GM10248 (cell line): ENCODE data around the gene HERPUD1.

Source experiments
- CTCF ChIA-PET: fragments of 300-600 bp; sonication (Branson Sonifier 250); formaldehyde crosslinking; extraction: SDS; loops from one replicate; lab custom pipeline; 2021; ENCODE audit warnings: antibody characterized with exemption; lab: Yijun Ruan, JAX
- POLR2A ChIA-PET: fragments of 350-650 bp; sonication (Branson Sonifier 250); formaldehyde crosslinking; extraction: SDS; loops from one replicate; lab custom pipeline; 2020; ENCODE audit warnings: antibody characterized with exemption; lab: Yijun Ruan, JAX
- DNase-seq: peaks from one replicate; pipeline ENCODE4 v3.0.0; 2012; ENCODE audit errors: extremely low spot score
- CTCF ChIP-seq: IDR thresholded peaks from 2 replicates; pipeline ENCODE4 v1.5.1; 2012; ENCODE audit warnings: mild to moderate bottlenecking, low read depth; ENCODE audit errors: extremely low read depth, missing control alignments, control extremely low read depth

Gene HERPUD1

GRCh38 chr16:56977823-56978430, 46.0 kb downstream of the HERPUD1 start:
- TF ChIP-seq CTCF: no peak
- DNase-seq: no peak
- POLR2A ChIA-PET: no interaction called here
- CTCF ChIA-PET: interaction anchor here (0.9 to 20.3 kb wide), 7 partner anchors 8 to 197 kb away, joined by 3 to 376 read pairs (median 3); partner anchors contain the start of gene CETP

- TF ChIP-seq CTCF: no peak
- ChIA-PET POLR2A (no interaction called here), CTCF (interaction anchor here (20.3 kb wide), 1 partner anchor 13 kb away, joined by 376 read pairs; the partner anchor contains the start of gene CETP)
- DNase-seq: no peak
These were observed 48.2 kb downstream of the HERPUD1 start for GRCh38 chr16:56980201-56980535.

- CTCF ChIA-PET: interaction anchor here (1.0 to 20.3 kb wide), 4 partner anchors 14 to 113 kb away, joined by 3 to 376 read pairs (median 7); partner anchors contain the start of gene CETP
- POLR2A ChIA-PET: no interaction called here
- no peak for TF ChIP-seq CTCF
- no peak for DNase-seq
These were observed 49.1 kb downstream of the HERPUD1 start for GRCh38 chr16:56980792-56981724.

GRCh38 chr16:56981729-56982271, 49.9 kb downstream of the HERPUD1 start:
- no peak for TF ChIP-seq CTCF
- no peak for DNase-seq
- CTCF ChIA-PET: interaction anchor here (1.0 to 20.3 kb wide), 7 partner anchors 13 to 114 kb away, joined by 3 to 376 read pairs (median 4); partner anchors contain the start of gene CETP
- POLR2A ChIA-PET: interaction anchor here (1.1 kb wide), 1 partner anchor 11 kb away, joined by 4 read pairs; no protein-coding TSS in a partner anchor

GRCh38 chr16:56982695-56983094, 50.8 kb downstream of the HERPUD1 start:
- CTCF ChIA-PET: interaction anchor here (1.0 to 20.3 kb wide), 6 partner anchors 13 to 63 kb away, joined by 3 to 376 read pairs (median 4); partner anchors contain the start of gene CETP
- DNase-seq: no peak
- POLR2A ChIA-PET: interaction anchor here (1.1 kb wide), 2 partner anchors 11 to 49 kb away, joined by 4 read pairs; no protein-coding TSS in a partner anchor
- no peak for TF ChIP-seq CTCF
